ENCODE measurements around the gene GNB3.
"Not testable (repeated sequence)": the region's sequence is repeated elsewhere in the genome, so short reads cannot be mapped to it uniquely, and the experiment has no call there.

GNB3 gene

GRCh38 chr12:6886206-6886999, 45.7 kb downstream of the GNB3 start:
- DNase-seq, result not testable (repeated sequence)

GRCh38 chr12:6887460-6887859, 46.7 kb downstream of the GNB3 start:
- DNase-seq, result no peak

GRCh38 chr12:6888360-6888759, 47.6 kb downstream of the GNB3 start:
- peak in 1 of 5 experiments; percentile 36 for DNase-seq

- not testable (repeated sequence) for DNase-seq
Observed at GRCh38 chr12:6888794-6889193, 48.1 kb downstream of the GNB3 start.

- not testable (repeated sequence) for DNase-seq
Observed at GRCh38 chr12:6889775-6890573, 49.2 kb downstream of the GNB3 start.

GRCh38 chr12:6890789-6891645, 50.3 kb downstream of the GNB3 start:
- DNase-seq, result peak; percentile 97 to 99 (median 98)

GRCh38 chr12:6891646-6892001, 50.9 kb downstream of the GNB3 start:
- no peak for DNase-seq

- not testable (repeated sequence) for DNase-seq
Observed at GRCh38 chr12:6892683-6893082, 52.0 kb downstream of the GNB3 start.

GRCh38 chr12:6894321-6894720, 53.6 kb downstream of the GNB3 start:
- no peak for DNase-seq

Data from T-helper 2 cell (primary cell).